H9 (cell line): ENCODE data around the gene LAMA3. TPM values are rescaled to one million over a fixed set of nuclear protein-coding genes. Genes with fewer than 3 reads are reported as not detected.

Source experiments
- DNase-seq: peaks from one replicate; pipeline ENCODE4 v3.0.0-alpha.2; 2017
- H2AFZ ChIP-seq: one replicate; pipeline ENCODE4 v1.6.1; 2013; ENCODE audit warnings: mild to moderate bottlenecking, low read length, control low read depth, moderate library complexity
- H2AK5ac ChIP-seq: 2 replicates; pipeline ENCODE4 v1.6.1; 2013; ENCODE audit warnings: low read length, control low read depth, mixed read lengths; ENCODE audit not compliant: insufficient read length
- H2BK120ac ChIP-seq: one replicate; pipeline ENCODE4 v1.6.1; 2013; ENCODE audit warnings: low read depth, mild to moderate bottlenecking, low read length, control low read depth, inconsistent platforms; ENCODE audit not compliant: poor library complexity, severe bottlenecking
- H2BK12ac ChIP-seq: 2 replicates; pipeline ENCODE4 v1.6.1; 2013; ENCODE audit warnings: low read length, control low read depth, mixed read lengths, low read depth; ENCODE audit not compliant: insufficient read length
- H2BK15ac ChIP-seq: 2 replicates; pipeline ENCODE4 v1.6.1; 2013; ENCODE audit warnings: low read depth, low read length, control low read depth
- H2BK20ac ChIP-seq: one replicate; pipeline ENCODE4 v1.6.1; 2013; ENCODE audit warnings: low read depth, mild to moderate bottlenecking, low read length, control low read depth, inconsistent platforms; ENCODE audit not compliant: poor library complexity, severe bottlenecking
- H2BK5ac ChIP-seq: 2 replicates; pipeline ENCODE4 v1.6.1; 2013; ENCODE audit warnings: low read length, control low read depth, mixed read lengths; ENCODE audit not compliant: insufficient read length
- H3K14ac ChIP-seq: 2 replicates; pipeline ENCODE4 v1.6.1; 2013; ENCODE audit warnings: low read length, control low read depth; ENCODE audit not compliant: insufficient read depth
- H3K18ac ChIP-seq: 2 replicates; pipeline ENCODE4 v1.6.1; 2013; ENCODE audit warnings: low read depth, mild to moderate bottlenecking, mixed read lengths, low read length, control low read depth; ENCODE audit not compliant: insufficient read length
- H3K23ac ChIP-seq: 2 replicates; pipeline ENCODE4 v1.6.1; 2013; ENCODE audit warnings: low read length, control low read depth, mixed read lengths, low read depth; ENCODE audit not compliant: insufficient read length
- H3K23me2 ChIP-seq: 2 replicates; pipeline ENCODE4 v1.6.1; 2013; ENCODE audit warnings: low read depth, mild to moderate bottlenecking, mixed read lengths, low read length, control low read depth; ENCODE audit not compliant: insufficient read length, poor library complexity, severe bottlenecking
- H3K27ac ChIP-seq: 2 replicates; pipeline ENCODE4 v1.5.1; 2013; ENCODE audit warnings: low read length, control low read depth, mixed read lengths, low read depth; ENCODE audit not compliant: insufficient read length
- H3K27me3 ChIP-seq: 2 replicates; pipeline ENCODE4 v1.6.1; 2013; ENCODE audit warnings: low read length, control low read depth, inconsistent platforms; ENCODE audit not compliant: insufficient read depth
- H3K4ac ChIP-seq: 2 replicates; pipeline ENCODE4 v1.6.1; 2013; ENCODE audit warnings: low read depth, mild to moderate bottlenecking, control low read depth, inconsistent platforms, low read length, moderate library complexity
- H3K4me1 ChIP-seq: 2 replicates; pipeline ENCODE4 v1.6.1; 2013; ENCODE audit warnings: low read length, control low read depth, inconsistent platforms; ENCODE audit not compliant: insufficient read depth
- H3K4me2 ChIP-seq: 2 replicates; pipeline ENCODE4 v1.6.1; 2013; ENCODE audit warnings: low read length, control low read depth, mixed read lengths; ENCODE audit not compliant: insufficient read length, insufficient read depth
- H3K56ac ChIP-seq: 2 replicates; pipeline ENCODE4 v1.6.1; 2013; ENCODE audit warnings: low read depth, mild to moderate bottlenecking, mixed read lengths, low read length, control low read depth; ENCODE audit not compliant: insufficient read length
- H3K79me1 ChIP-seq: 2 replicates; pipeline ENCODE4 v1.6.1; 2013; ENCODE audit warnings: low read depth, mild to moderate bottlenecking, moderate library complexity, low read length, control low read depth, inconsistent platforms; ENCODE audit not compliant: insufficient read depth, poor library complexity, severe bottlenecking
- H3K79me2 ChIP-seq: 2 replicates; pipeline ENCODE4 v1.6.1; 2013; ENCODE audit warnings: low read length, control low read depth, inconsistent platforms; ENCODE audit not compliant: insufficient read depth
- H3K9ac ChIP-seq: 2 replicates; pipeline ENCODE4 v1.6.1; 2013; ENCODE audit warnings: low read length, control low read depth, mixed read lengths; ENCODE audit not compliant: insufficient read length; ENCODE audit errors: extremely low read depth
- H3K9me3 ChIP-seq: one replicate; pipeline ENCODE4 v1.6.1; 2013; ENCODE audit warnings: low read depth, low read length, inconsistent platforms; ENCODE audit not compliant: control insufficient read depth
- H3T11ph ChIP-seq: one replicate; pipeline ENCODE4 v1.6.1; 2013; ENCODE audit warnings: mild to moderate bottlenecking, low read length, control low read depth, inconsistent platforms
- H4K20me1 ChIP-seq: one replicate; pipeline ENCODE4 v1.6.1; 2013; ENCODE audit not compliant: control insufficient read depth, insufficient read length, insufficient read depth
- H4K5ac ChIP-seq: 2 replicates; pipeline ENCODE4 v1.6.1; 2013; ENCODE audit warnings: low read depth, mild to moderate bottlenecking, mixed read lengths, low read length, control low read depth; ENCODE audit not compliant: insufficient read length
- H4K8ac ChIP-seq: replicated peaks from 2 replicates; pipeline ENCODE4 v1.6.1; 2013; ENCODE audit warnings: low read length, control low read depth, mixed read lengths, low read depth; ENCODE audit not compliant: insufficient read length
- H4K91ac ChIP-seq: 2 replicates; pipeline ENCODE4 v1.6.1; 2013; ENCODE audit warnings: low read depth, mild to moderate bottlenecking, moderate library complexity, mixed read lengths, low read length, control low read depth; ENCODE audit not compliant: insufficient read length
- H3K27ac Mint-ChIP-seq, 3 experiments: 2 replicates in 2 of 3; 3 replicates in 1 of 3; pipeline ENCODE4 v1.8.0; 2020 to 2021; ENCODE audit warnings: mixed read lengths in 3 of 3, mild to moderate bottlenecking in 1 of 3, moderate library complexity in 1 of 3
- H3K27me3 Mint-ChIP-seq: 2 replicates; pipeline ENCODE4 v1.8.0; 2021; ENCODE audit warnings: low read depth, mild to moderate bottlenecking, moderate library complexity, mixed read lengths
- H3K36me3 Mint-ChIP-seq, 3 experiments: 2 replicates in 2 of 3; 3 replicates in 1 of 3; pipeline ENCODE4 v1.8.0; 2020 to 2021; ENCODE audit warnings: low read depth in 3 of 3, mixed read lengths in 3 of 3; ENCODE audit not compliant: insufficient read depth in 1 of 3
- H3K4me1 Mint-ChIP-seq, 2 experiments: 2 replicates each; pipeline ENCODE4 v1.8.0; 2020; ENCODE audit warnings: mixed read lengths in 2 of 2
- H3K4me3 Mint-ChIP-seq, 2 experiments: 2 replicates in 1 of 2; 3 replicates in 1 of 2; pipeline ENCODE4 v1.8.0; 2020 to 2021; ENCODE audit warnings: mild to moderate bottlenecking in 2 of 2, mixed read lengths in 2 of 2, moderate library complexity in 1 of 2
- H3K9me3 Mint-ChIP-seq, 2 experiments: 2 replicates in 1 of 2; 3 replicates in 1 of 2; pipeline ENCODE4 v1.8.0; 2020; ENCODE audit warnings: mild to moderate bottlenecking in 2 of 2, mixed read lengths in 2 of 2, moderate library complexity in 1 of 2
- CTCF ChIP-seq: fragments of 200-600 bp; sonication (generic); conservative IDR thresholded peaks from 3 replicates; pipeline ENCODE4 v1.8.0; 2021; ENCODE audit warnings: antibody characterized with exemption, mild to moderate bottlenecking
- WGBS: extraction: QIAGEN DNeasy Blood & Tissue Kit; methylation state at CpG from one replicate; pipeline ENCODE4 v1.1.7; 2013; ENCODE audit warnings: missing lambda C conversion rate, low lambda C conversion rate, mixed read lengths; ENCODE audit not compliant: insufficient read length; ENCODE audit errors: extremely low coverage; 5-methylcytosine and 5-hydroxymethylcytosine counted together
- total RNA-seq: library from RNA; stranded (reverse); gene quantifications from 2 replicates; pipeline ENCODE4 v1.2.1, GENCODE V29; 2021

LAMA3 gene
- total RNA-seq, 1 experiment from 2014 or later: 0.33 TPM

GRCh38 chr18:23958036-23958435 lies 268.8 kb downstream of the LAMA3 start:
- H3K79me1 ChIP-seq: no peaks in the 10 kb centered on the region
- no peaks in the 10 kb centered on the region for H3K79me2 ChIP-seq
- no peak for DNase-seq
- H3K27me3 ChIP-seq: no peaks in the 10 kb centered on the region
- no peak overlapping the region for H4K5ac ChIP-seq
- H3K4ac ChIP-seq: no peak overlapping the region
- peaks cover 5% of the 10 kb centered on the region; the same call in 1 of the 2 replicates for H3K4me1 ChIP-seq
- no peak overlapping the region for H3K4me3 Mint-ChIP-seq
- no peak overlapping the region for H2BK20ac ChIP-seq
- no peaks in the 10 kb centered on the region for H3K9me3 Mint-ChIP-seq
- no peak for TF ChIP-seq CTCF
- H3K18ac ChIP-seq: no peak overlapping the region
- no peaks in the 10 kb centered on the region; the same call in 1 of the 2 replicates for H3K27me3 Mint-ChIP-seq
- no peak overlapping the region for H3K9ac ChIP-seq
- H4K8ac ChIP-seq: no peak overlapping the region
- no peak overlapping the region for H4K91ac ChIP-seq
- no peak overlapping the region for H2BK15ac ChIP-seq
- H3K4me1 Mint-ChIP-seq: peaks cover 4 to 5% of the 10 kb centered on the region in 2 experiments; a peak in 3 of 4 replicates
- no peak overlapping the region for H2BK120ac ChIP-seq
- H3K4me2 ChIP-seq: no peak overlapping the region
- H2AK5ac ChIP-seq: no peak overlapping the region
- H3K27ac ChIP-seq: no peak overlapping the region
- H2AFZ ChIP-seq: no peak overlapping the region
- WGBS: no CpG with 5 or more reads among the region's 10 CpGs
- no peak overlapping the region for H3K56ac ChIP-seq
- H3K9me3 ChIP-seq: no peaks in the 10 kb centered on the region
- no peak overlapping the region for H2BK12ac ChIP-seq
- H3K36me3 Mint-ChIP-seq: no peaks in the 10 kb centered on the region
- H3K27ac Mint-ChIP-seq: no peak overlapping the region; a peak in 1 of 7 replicates
- no peak overlapping the region for H3K14ac ChIP-seq
- no peak overlapping the region for H3K23ac ChIP-seq
- H3T11ph ChIP-seq: no peak overlapping the region
- H3K23me2 ChIP-seq: no peaks in the 10 kb centered on the region
- H2BK5ac ChIP-seq: no peak overlapping the region
- H4K20me1 ChIP-seq: no peaks in the 10 kb centered on the region
